ENCODE results near the gene HSFX3.

DNA sequence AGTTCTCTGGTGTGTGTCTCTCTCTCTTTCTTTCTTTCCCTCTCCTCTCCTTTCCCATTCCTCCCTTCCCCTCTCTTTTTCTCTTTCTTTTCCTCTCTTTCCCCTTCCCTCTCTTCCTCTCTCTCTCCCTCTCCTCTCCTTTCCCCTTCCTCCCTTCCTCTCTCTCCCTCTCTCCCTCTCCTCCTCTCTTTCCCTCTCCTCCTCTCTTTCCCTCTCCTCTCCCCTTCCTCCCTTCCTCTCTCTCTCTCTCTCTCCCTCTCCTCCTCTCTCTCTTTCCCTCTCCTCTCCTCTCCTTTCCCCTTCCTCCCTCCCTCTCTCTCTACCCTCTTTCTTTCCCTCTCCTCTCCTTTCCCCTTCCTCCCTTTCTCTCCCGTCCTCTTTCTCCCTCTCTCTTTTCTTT lies 21.3 kb downstream of the HSFX3 start:
- TF ChIP-seq EZH2phosphoT487 (IDR thresholded peaks at IDR 0.05; ENCODE audit: unreplicated experiment) (no peak), CTCF (conservative IDR thresholded peaks at IDR 0.05; ENCODE audit: low read depth in 2 of 2) (no peak), JUNB (IDR thresholded peaks at IDR 0.05; ENCODE audit: unreplicated experiment) (no peak), REST (IDR thresholded peaks at IDR 0.05; ENCODE audit: unreplicated experiment) (no peak), ZNF331 (CRISPR knock-in tag; IDR thresholded peaks at IDR 0.05; ENCODE audit: low read depth) (no peak), EZH2 (IDR thresholded peaks at IDR 0.05; ENCODE audit: low read depth, unreplicated experiment) (no peak), POLR2AphosphoS5 (IDR thresholded peaks at IDR 0.05; ENCODE audit: low read depth) (no peak), ZNF114 (CRISPR knock-in tag; IDR thresholded peaks at IDR 0.05) (no peak), CREB1 (CRISPR knock-in tag; IDR thresholded peaks at IDR 0.05; ENCODE audit: low read depth) (no peak), NANOG (IDR thresholded peaks at IDR 0.05; ENCODE audit: borderline replicate concordance) (no peak)
- TF ChIP-seq, protein P1, sequence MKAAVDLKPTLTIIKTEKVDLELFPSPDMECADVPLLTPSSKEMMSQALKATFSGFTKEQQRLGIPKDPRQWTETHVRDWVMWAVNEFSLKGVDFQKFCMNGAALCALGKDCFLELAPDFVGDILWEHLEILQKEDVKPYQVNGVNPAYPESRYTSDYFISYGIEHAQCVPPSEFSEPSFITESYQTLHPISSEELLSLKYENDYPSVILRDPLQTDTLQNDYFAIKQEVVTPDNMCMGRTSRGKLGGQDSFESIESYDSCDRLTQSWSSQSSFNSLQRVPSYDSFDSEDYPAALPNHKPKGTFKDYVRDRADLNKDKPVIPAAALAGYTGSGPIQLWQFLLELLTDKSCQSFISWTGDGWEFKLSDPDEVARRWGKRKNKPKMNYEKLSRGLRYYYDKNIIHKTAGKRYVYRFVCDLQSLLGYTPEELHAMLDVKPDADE (IDR thresholded peaks at IDR 0.05): no peak
- TF ChIP-seq, protein P2, sequence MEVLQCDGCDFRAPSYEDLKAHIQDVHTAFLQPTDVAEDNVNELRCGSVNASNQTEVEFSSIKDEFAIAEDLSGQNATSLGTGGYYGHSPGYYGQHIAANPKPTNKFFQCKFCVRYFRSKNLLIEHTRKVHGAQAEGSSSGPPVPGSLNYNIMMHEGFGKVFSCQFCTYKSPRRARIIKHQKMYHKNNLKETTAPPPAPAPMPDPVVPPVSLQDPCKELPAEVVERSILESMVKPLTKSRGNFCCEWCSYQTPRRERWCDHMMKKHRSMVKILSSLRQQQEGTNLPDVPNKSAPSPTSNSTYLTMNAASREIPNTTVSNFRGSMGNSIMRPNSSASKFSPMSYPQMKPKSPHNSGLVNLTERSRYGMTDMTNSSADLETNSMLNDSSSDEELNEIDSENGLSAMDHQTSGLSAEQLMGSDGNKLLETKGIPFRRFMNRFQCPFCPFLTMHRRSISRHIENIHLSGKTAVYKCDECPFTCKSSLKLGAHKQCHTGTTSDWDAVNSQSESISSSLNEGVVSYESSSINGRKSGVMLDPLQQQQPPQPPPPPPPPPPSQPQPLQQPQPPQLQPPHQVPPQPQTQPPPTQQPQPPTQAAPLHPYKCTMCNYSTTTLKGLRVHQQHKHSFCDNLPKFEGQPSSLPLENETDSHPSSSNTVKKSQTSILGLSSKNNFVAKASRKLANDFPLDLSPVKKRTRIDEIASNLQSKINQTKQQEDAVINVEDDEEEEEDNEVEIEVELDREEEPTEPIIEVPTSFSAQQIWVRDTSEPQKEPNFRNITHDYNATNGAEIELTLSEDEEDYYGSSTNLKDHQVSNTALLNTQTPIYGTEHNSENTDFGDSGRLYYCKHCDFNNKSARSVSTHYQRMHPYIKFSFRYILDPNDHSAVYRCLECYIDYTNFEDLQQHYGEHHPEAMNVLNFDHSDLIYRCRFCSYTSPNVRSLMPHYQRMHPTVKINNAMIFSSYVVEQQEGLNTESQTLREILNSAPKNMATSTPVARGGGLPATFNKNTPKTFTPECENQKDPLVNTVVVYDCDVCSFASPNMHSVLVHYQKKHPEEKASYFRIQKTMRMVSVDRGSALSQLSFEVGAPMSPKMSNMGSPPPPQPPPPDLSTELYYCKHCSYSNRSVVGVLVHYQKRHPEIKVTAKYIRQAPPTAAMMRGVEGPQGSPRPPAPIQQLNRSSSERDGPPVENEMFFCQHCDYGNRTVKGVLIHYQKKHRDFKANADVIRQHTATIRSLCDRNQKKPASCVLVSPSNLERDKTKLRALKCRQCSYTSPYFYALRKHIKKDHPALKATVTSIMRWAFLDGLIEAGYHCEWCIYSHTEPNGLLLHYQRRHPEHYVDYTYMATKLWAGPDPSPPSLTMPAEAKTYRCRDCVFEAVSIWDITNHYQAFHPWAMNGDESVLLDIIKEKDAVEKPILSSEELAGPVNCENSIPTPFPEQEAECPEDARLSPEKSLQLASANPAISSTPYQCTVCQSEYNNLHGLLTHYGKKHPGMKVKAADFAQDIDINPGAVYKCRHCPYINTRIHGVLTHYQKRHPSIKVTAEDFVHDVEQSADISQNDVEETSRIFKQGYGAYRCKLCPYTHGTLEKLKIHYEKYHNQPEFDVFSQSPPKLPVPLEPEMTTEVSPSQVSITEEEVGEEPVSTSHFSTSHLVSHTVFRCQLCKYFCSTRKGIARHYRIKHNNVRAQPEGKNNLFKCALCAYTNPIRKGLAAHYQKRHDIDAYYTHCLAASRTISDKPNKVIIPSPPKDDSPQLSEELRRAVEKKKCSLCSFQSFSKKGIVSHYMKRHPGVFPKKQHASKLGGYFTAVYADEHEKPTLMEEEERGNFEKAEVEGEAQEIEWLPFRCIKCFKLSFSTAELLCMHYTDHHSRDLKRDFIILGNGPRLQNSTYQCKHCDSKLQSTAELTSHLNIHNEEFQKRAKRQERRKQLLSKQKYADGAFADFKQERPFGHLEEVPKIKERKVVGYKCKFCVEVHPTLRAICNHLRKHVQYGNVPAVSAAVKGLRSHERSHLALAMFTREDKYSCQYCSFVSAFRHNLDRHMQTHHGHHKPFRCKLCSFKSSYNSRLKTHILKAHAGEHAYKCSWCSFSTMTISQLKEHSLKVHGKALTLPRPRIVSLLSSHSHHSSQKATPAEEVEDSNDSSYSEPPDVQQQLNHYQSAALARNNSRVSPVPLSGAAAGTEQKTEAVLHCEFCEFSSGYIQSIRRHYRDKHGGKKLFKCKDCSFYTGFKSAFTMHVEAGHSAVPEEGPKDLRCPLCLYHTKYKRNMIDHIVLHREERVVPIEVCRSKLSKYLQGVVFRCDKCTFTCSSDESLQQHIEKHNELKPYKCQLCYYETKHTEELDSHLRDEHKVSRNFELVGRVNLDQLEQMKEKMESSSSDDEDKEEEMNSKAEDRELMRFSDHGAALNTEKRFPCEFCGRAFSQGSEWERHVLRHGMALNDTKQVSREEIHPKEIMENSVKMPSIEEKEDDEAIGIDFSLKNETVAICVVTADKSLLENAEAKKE (CRISPR knock-in tag; IDR thresholded peaks at IDR 0.05): no peak
